UCSD-AML1 (cell line): ENCODE data around the gene SH3PXD2A.

Experiments
- DNase-seq: peaks from one replicate; lab custom pipeline; 2025; ENCODE audit not compliant: unreplicated experiment; lab: John Stamatoyannopoulos, UW

Gene SH3PXD2A

DNA sequence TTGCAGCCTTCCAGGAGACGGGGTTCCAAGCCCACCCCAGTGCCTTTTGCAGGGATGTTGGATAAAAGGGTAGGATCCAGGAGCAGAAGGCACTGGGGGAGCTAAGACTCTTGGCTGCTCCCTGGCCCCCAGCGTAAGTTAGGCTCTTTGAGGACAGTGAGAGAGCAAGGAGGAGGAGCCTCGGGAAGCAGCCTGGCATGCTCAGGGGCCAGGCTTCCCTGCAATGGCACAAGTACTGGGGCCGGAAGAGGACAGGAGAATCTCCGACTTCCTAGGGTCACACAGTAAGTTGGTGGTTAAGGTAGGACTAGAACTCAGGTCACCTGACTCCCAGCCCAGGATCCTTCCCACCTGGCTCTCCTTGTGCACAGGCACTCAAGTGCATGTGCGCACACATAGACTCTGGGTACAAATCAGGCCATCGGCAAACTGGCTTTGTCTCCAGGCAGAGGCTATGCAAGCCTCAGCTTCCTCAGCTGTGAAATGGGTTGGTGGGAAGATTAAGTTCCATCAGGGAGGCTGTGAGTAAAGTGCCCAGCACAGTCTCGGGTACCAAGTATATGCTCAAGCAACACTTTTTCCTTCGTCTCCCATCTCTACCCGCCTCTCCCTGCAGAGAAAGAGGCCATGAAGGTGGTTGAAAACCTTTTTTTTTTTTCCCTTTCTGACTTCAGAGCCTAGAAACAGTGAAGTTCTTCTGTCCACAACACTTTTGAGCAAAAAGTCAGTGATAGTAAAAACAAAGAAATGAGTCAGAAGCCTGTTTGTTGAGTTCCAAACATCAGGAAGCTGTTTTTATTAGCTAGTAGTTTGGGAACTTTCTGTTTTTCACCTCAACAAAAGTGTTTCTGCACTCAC is 282.8 kb downstream of the SH3PXD2A start:
- DNase-seq = no peak

DNA sequence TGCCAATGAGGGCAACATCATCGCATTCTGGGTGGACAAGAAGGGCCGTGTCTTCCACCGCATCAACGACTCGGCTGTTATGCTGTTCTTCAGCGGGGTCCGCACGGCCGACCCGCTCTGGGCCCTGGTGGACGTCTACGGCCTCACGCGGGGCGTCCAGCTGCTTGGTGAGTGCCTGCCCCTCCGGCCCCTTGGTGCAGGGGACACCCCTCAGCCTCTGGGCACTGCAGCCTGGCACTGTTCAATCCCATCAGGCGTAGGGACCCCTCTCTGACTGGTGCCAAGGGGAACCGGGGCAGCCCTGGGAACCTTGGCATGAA is 283.8 kb downstream of the SH3PXD2A start:
- no peak for DNase-seq

DNA sequence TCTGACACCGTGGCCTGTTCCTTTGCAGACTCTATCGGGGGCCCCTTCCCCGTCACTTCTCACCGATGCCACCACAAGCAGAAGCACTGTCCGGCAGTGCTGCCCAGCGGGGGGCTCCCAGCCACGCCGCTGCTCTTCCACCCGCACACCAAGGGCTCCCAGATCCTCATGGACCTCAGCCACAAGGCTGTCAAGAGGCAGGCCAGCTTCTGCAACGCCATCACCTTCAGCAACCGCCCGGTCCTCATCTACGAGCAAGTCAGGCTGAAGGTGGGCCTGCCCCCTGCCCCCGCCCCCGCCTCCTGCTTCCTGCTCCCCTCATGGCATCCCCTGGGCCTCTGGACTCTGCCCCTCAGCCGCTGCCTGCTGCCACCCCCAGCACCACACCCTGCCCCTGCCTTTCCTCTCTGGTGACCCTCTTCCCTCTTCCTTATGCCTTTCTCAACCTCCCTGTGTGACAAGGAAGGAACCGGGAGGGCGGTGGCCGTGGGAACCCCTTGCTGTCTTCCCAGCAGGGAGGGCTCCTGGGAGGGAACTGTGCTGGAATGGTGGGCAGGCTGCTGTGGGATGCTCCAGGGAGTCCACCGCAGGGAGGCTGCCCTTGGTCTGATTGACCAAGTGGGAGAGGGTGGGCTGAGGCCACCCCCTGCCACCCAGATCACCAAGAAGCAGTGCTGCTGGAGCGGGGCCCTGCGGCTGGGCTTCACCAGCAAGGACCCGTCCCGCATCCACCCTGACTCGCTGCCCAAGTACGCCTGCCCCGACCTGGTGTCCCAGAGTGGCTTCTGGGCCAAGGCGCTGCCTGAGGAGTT is 284.3 kb downstream of the SH3PXD2A start:
- DNase-seq = no peak

DNA sequence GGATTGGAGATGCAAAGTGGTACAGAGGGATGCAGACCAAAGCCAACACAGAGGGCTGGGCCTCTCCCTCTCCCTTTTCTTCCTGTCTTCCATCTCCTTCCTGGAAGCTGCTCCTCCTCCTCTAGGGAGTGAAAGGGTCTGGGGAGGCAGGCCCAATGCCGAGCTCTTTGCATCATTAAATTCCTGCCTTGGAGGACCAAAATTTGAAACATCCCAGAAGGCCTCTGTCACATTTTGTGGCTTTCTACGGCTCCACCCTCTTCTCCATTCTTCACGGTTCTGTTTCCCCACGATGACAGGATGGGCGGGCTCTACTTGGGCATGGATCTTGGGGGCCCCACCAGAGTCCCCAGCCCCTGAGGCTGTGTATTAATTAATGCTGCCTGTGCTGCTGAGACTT is 285.5 kb downstream of the SH3PXD2A start:
- no peak for DNase-seq

DNA sequence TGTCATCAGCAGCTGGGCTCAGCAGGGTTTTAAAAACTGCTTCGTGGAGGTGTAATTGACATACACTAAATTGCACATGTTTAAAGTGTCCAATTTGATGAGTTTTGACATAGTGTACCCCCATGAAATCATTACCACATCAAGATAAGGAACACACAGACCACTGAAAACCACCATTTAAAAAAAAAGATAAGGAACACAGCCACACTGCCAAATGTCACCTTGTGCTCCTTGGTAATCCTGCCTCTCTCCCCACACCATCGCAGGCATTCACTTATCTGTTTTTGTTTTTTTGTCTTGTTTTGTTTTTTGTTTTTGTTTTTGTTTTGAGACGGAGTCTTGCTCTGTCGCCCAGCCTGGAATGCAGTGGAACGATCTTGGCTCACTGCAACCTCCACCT is 286.9 kb downstream of the SH3PXD2A start:
- no peak for DNase-seq

DNA sequence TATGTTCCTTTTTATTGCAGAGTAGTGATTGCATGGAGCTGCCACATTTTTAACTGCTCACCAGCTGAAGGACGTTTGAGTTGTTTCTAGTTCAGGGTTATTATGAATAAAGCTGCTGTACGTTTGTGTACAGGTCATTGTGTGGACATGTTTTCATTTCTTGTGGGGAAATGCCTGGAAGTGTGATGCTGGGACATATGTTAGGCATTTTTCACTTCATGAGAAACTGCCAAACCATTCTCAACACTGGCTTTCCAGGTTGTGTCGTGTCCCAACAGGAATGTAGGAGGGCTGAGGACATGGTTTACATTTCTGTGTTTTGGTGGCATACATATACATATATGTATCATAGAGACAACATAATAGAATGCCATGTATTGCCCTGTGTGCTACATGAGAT is 288.8 kb downstream of the SH3PXD2A start:
- DNase-seq = no peak

DNA sequence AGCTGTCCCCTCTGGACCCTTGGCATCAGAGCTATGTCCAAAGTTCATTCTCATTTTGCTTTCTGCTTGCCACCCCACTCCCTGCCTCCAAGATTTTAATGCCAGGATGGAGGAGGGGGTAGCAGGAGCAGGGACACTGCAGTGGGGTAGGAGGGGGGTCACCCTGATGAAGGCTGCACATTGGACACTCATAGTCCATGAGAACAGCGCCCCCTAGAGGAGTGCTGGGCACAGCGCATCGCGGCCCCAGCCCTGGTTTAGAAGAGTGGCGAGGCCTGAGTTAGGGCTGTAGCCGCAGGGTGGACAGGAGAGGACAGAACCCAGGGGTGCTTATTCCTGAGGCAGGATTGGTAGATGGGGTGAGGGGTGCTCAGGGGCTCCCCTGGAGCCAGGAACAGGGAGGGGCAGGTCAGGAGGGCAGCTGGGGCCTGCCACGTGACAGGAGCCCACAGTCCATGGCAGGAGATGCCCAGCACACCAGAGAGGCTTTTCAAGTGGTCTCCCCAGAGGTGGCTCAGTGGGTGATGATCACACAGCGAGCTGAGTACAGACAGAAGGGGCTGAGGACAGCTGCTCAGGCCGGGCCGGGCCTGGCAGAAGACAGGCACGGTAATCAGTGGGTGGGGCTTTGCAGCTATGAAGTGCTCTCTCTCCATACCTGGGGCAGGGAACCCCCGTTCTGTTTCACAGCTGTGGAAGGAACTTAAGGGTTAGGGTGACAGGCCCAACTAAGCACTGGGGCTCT is 290.4 kb downstream of the SH3PXD2A start:
- DNase-seq = peak; percentile 59

DNA sequence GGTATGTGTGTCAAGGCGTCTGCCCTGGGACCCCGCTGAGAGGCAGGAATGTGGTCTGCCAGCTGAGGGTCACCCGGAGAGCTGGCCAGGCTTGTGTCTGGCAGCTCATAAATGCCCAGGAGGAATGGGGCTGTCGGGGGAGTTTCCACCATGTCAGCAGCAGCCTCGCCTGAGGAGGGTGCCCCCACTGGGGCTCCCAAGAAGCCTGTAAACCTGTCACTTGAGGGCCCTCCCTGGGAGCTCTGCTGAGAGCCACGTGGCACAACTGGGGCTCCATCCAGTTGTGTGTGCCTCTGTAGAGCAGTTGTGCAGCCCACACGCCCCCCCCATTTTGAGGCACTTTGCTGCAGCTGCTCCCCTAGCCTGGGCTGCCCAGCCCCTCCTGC is 291.3 kb downstream of the SH3PXD2A start:
- DNase-seq = no peak

DNA sequence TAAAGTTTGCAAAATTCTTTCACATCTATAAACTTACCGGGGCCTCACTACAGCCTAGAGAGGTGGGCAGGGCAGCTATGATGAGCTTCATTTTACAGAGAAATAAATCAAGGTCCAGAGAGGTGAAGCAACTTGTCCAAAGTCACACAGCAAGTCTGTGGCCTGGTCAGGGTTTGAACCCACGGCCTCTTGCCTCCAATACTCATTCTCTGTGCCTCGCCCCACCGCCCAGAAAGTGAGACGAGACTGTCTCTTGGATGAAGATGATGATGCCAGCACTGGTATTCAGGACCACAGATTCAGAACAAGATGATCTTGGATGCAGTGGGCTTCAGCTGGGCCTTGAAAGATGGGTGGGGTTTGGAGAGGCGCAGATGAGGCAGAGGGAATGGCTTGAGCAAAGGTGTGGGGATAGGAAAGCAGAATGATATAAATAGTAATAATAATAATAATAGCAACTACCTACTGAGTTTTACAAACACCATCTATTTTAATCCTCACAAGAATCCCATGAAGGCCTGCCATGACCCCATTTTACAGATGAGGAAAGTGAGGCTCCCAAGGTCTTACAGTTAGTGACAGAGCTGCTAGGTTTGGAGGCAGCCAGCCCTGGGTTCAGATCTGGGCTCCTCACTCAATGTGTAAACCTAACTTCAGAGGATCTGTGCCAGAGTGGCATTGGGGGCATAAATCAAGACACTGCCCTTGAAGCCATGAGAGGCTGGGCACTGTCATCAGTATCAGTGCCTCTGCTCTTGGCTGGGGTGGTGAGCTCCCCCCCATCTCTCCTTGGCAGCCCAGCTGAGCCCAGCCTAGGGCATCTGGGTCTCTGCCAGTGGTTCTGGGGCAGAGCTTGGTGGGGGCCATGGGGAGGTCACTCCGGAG is 291.9 kb downstream of the SH3PXD2A start:
- DNase-seq = no peak

DNA sequence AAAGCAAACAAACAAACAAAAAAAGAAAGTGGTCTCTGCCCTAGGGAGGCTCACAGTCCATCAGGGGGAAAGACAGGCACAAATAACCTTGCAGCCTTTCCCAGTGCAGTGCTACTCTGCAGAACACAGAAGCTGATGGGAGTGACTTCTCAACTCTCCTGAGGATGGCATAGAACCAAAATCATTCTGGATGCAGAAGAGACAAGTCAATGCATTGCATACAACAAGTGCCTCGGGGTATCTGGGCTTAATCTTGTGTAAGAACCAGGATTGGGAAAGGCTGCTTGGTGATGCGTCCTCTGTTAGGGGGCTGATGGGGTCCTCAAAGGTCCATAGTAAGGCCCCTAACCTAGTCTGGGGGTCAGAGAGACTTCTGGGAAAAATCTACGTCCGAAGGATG is 293.0 kb downstream of the SH3PXD2A start:
- DNase-seq = no peak

DNA sequence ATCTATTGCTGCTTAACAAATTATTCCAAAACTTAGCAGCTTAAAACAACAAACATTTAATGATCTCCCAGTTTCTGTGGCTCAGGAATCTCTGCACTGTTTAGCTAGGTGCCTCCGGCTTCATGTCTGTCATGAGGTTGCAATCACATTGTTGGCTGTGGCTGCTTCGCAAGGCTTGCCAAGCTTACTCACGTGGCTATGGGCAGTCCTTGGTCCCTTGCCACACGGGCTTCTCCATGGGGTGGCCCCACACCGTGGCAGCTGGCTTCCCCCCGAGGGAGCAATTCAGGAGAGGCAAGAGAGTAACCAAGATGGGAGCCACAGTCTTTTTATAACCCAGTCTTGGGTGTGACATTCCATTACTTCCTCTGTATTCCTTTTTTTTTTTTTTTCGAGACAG is 294.5 kb downstream of the SH3PXD2A start:
- no peak for DNase-seq

DNA sequence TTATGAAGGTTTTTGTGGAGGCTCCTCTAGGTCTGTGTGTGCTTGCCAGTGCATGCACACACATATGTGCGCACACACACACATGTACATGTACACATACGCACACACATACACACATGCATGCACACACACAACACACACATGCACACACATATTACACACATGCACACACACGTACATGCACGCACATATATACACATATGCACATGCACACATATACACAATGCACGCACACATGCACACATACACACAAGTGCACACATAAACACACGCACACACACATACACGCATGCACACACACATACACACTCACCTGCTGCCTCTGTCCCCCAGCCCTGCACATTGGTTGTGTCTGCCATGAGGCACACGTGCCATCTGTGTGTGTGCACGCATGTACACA is 295.6 kb downstream of the SH3PXD2A start:
- DNase-seq = no peak

DNA sequence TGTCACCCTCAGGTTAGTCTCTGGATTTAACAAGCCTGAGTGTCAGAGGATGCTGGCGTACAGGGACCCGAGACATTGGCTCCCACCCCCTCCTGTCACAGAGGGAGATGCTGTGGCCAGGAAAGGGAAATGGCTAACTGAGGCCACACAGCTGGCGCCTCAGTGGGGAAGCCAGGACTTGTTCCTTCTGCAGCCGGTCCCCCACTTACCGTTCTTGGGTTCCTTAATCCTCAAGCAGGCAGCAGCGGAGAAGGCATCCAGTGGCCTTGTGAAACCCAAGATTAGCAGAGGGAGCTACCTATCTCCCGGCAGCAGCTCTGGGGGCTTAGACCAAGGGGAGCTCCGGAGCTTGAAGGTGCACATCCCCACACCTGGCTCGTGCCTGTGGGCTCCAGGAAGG is 296.5 kb downstream of the SH3PXD2A start:
- DNase-seq = peak; percentile 50

DNA sequence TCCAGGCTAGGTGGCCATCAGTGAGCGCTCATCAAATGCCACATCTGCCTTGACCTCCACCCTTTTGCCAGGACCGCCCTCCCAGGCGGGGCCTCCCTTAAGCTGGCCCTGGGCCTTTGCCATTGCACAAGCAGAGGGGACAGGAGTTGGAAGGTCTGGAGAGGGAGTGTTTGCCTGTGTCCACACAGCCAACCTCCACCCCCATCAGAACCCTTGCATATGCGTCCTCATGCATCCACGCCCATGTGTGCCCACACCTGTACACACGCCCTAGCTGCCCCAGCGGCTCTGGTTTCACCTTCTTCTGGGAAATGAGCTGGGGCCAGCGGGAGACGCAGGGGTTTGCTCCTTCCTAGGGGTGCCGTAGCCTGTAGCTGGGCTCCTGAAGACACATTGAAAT is 297.9 kb downstream of the SH3PXD2A start:
- DNase-seq = no peak

DNA sequence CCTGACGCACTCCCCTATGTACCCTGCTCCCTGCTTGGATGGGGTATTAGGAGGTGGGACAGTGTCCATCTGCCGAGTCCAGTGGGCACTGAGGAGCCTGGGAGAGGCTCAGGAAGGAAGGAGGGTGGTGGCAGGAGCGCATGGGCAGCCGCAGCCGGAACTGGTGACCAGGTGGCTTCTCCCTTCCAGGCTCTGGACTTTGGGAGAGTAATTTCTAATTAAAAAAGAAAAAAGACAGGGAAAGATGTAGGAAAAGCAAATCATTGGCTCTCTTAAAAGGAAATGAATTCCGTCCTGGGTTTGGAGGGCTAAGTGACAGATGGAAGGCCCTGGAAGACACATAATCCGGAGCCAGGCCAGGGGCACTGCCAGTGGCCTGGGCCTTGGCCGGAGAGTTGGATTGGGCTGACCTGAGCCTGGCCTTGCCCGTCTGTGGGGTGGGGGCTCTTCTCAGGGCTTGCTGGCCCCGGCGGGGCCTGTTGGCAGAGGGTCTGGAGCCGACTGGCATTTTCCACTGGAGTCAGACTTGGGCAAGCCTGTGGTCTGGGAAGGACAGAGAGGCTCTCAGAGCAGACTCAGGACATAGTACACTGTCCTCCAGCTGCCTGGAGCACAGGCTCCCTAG is 298.9 kb downstream of the SH3PXD2A start:
- DNase-seq = no peak

DNA sequence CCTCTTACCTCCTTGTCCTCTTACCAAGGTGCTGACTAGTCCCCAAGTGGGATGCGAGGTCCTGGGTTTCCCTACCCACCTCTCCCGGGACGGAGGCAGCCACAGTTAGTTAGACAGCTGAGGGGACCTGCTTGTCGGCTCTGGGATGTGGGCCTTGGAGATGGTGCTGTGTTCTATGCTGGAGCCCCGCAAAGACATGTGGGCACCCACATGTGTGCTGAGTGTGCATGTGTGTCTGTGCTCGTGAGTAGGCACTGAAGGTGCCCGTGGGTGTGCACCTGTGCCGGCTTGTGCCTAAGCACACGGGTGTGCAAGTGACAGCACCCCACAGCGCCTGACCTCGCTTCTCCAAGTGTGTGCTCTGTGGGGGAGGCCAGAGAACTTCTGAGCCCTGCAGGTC is 299.7 kb downstream of the SH3PXD2A start:
- no peak for DNase-seq

DNA sequence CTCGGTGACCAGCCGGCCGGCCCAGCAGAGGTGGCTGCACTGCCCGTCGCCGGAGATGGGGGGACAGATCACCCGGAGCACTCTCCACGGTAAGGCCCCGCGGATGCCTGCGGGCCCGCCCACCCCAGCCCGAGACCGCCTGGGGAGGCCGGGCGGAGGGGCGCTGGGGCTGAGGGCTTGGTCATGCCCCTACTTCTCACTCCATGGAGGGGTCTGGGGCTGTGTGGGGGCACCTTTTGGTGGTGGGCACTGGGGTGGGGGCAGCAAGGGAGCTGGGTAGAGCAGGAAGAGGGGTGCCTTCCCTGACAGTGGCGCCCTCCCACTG is 300.1 kb downstream of the SH3PXD2A start:
- DNase-seq = no peak

DNA sequence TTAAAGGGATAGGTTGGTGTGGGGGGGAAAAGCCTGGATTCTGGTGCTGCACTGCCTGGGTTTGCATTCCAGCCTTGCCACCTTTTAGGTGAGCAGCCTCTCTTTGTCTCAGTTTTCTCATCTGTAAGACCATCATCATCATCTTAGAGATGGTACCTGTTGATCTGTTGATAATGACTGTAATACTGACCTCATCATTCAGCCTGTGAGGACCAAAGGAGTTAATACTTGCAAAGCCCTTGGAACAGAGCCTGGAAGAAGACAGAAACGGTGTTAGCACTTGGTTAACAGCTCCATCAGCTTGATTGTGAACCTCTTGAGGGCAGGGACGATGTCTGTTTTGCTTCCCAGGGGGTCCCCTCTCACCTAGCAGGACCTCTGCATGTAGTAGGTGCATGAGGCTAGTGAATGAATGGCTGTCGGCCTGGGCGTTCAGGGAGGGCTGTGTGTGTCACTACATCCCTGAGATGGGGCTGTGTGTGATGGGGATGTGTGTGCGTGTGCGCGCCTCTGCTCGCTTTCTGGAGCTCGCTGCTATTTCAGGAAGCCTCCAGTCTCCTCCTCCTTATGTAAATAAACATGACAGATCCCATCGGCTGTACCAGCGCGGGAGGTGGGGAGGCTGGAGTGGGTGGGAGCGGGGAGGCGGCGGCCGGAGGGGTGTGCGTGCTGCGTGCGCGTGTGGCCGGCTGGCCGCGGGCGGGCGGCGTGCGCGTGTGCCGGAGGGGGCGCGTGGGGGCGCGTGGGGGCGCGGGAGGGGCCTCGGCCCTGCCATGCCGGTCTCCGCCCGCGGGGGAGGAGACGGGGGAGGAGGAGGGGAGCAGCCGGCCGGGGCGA is 300.7 kb downstream of the SH3PXD2A start:
- peak; percentile 35 for DNase-seq

DNA sequence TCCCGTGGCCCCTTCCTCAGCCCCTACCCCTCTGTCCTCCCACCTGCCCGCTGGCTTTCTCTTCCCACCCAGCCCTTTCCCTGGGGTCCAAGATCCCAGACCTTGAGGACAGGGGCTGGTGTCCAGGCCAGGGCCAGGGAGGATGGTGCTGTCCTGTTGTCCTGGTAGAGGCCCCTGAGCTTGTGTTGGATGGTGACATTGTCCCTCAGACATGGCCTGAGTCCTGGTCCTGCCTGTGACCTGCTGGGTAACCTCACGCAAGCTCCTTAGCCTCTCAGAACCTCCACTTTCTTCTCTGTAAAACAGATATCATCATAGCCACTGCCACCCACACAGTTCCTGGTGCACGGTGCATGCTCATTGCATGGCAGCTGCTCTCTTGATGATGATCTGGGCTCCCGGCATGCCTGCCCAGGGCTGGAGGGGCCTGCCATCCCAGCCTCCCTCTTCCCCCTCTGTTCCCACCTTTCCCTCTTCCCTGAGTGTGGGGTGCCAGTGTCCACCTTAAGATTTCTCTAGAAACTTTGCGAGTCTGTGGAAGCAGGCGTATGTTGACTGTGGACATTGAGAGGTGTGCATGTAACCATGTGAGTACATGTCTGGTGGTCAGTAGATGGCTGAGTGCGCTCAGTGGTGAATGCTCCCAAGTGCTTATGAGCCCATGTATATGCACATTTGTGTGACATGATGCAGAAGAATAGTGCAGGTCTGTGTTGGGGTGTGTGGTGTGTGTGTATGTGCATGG is 301.5 kb downstream of the SH3PXD2A start:
- no peak for DNase-seq
